AG04449 (cell line): ENCODE results near the gene HECTD4.

Experiments
- CTCF ChIA-PET: fragments of 350-600 bp; formaldehyde crosslinking; extraction: SDS; loops from one replicate; lab custom pipeline; 2021; ENCODE audit warnings: antibody characterized with exemption; lab: Yijun Ruan, JAX
- POLR2A ChIA-PET: fragments of 400-600, 350-600 bp; formaldehyde crosslinking; extraction: SDS; loops from one replicate; lab custom pipeline; 2020; ENCODE audit warnings: antibody characterized with exemption, inconsistent platforms; lab: Yijun Ruan, JAX
- DNase-seq: peaks from one replicate; pipeline ENCODE4 v3.0.0-alpha.2; 2010; ENCODE audit warnings: low read depth, low spot score
- H3K4me3 ChIP-seq: 2 replicates; pipeline ENCODE4 v1.5.1; 2011; ENCODE audit warnings: low read depth, mild to moderate bottlenecking, control low read depth, low read length
- TF ChIP-seq, protein P1 (sequence below): IDR thresholded peaks from one replicate; pipeline ENCODE4 v1.5.1; 2011; ENCODE audit warnings: mild to moderate bottlenecking, moderate library complexity, low read length, control low read depth, inconsistent platforms; ENCODE audit not compliant: insufficient read depth; ENCODE audit errors: missing control alignments

HECTD4 gene

DNA sequence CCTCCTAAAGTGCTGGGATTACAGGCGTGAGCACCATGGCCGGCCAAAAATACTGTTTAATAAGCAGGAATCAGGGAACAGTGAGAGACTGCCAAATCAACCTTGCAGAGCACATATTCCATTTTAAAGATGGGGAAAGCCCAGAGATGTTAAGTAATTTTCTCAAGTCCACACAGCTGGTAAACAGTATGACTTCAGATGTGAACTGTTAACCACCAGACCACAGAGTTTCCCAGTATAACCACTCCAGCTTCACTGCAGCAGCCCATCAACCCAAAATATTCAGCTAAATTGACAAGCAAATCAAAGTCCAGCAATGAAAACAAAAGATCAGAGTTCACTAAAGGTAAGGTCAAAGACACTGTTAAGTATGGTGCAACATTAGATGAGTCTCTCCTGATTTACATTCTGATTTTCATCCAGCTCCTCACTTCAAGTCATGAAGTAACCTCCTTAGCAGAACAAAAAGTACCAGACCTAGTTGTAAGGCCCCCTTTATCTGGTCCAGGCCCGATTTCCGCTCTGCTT, 174.8 kb downstream of the HECTD4 start:
- no peak for DNase-seq
- POLR2A ChIA-PET = no interaction called here
- no peak overlapping the region for H3K4me3 ChIP-seq
- TF ChIP-seq, protein P1, sequence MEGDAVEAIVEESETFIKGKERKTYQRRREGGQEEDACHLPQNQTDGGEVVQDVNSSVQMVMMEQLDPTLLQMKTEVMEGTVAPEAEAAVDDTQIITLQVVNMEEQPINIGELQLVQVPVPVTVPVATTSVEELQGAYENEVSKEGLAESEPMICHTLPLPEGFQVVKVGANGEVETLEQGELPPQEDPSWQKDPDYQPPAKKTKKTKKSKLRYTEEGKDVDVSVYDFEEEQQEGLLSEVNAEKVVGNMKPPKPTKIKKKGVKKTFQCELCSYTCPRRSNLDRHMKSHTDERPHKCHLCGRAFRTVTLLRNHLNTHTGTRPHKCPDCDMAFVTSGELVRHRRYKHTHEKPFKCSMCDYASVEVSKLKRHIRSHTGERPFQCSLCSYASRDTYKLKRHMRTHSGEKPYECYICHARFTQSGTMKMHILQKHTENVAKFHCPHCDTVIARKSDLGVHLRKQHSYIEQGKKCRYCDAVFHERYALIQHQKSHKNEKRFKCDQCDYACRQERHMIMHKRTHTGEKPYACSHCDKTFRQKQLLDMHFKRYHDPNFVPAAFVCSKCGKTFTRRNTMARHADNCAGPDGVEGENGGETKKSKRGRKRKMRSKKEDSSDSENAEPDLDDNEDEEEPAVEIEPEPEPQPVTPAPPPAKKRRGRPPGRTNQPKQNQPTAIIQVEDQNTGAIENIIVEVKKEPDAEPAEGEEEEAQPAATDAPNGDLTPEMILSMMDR = no peak
- CTCF ChIA-PET = interaction anchor here (1.0 to 3.0 kb wide), 2 partner anchors 9 to 179 kb away, joined by 5 to 22 read pairs; no protein-coding TSS in a partner anchor

DNA sequence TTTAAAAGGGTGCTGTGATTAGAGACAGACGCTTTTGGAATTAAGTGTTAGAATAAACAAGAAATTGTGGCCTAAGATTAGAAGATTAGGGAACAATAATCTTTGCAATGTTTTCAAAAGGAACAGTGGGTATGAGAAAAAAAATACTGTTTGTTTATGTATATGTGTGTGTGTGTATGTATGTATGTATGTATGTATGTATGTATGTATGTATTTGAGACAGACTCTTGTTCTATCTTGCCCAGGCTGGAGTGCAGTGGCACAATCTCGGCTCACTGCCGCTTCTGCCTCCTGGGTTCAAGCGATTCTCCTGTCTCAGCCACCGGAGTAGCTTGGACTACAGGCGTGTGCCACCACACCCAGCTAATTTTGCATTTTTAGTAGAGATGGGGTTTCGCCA, 175.3 kb downstream of the HECTD4 start:
- no peak overlapping the region for H3K4me3 ChIP-seq
- ChIA-PET CTCF (interaction anchor here (1.0 to 3.0 kb wide), 2 partner anchors 9 to 180 kb away, joined by 5 to 22 read pairs; no protein-coding TSS in a partner anchor), POLR2A (no interaction called here)
- no peak for DNase-seq
- TF ChIP-seq, protein P1 = no peak

DNA sequence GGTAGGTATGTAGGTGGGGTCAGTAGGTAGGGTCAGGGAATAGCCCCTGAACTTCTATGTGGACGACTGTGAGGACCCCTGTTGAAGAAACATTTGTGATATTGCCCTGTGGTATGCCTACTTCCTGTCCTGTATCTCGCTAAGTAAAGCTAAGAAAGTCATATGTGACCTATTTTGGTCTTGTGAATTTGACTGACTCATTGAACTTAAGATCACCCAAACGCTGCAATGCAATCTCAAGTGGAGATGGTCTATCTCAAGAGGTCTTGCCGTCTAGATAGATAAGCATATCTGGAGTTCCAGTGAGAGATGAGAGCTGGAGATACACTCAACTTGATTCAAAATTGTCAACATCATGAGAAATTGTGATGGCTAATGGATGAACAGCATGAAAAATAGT, 183.1 kb downstream of the HECTD4 start:
- no peak overlapping the region for H3K4me3 ChIP-seq
- ChIA-PET CTCF (interaction anchor here (0.6 to 8.8 kb wide), 21 partner anchors 9 to 213 kb away, joined by 3 to 207 read pairs (median 7); no protein-coding TSS in a partner anchor), POLR2A (no interaction called here)
- no peak for DNase-seq
- TF ChIP-seq, protein P1 = no peak

DNA sequence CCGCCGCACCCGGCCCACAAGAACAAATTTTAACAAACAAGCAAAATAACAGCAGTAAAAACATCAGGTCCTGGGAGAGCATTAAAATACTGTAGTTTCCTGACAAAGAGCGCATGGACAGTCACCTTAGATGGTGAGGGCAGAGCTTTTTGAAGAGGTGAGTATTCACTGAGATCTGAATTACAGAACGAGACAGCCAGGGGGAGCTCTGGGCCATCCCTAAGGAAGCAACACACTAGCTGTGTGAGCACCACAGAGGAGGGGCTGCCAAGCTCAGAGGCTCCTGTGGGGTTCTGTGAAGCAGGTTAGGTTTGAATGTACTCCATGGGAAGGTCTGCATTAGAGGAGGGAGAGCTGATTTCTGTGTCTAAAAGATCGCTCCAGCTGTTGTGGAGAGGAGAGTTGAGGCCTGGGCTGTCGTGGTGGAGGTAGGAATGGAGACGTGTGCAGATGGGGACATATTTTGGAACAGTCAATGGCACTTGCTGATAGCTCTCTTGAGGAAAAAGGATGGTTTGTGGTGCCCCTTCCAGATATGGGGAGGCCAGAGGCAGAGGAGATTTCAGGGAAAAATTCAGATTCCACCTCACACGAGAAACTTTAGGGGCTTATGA, 184.0 kb downstream of the HECTD4 start:
- TF ChIP-seq, protein P1 = peak; percentile 74
- ChIA-PET CTCF (interaction anchor here (0.6 to 8.8 kb wide), 44 partner anchors 9 to 255 kb away, joined by 3 to 207 read pairs (median 4); no protein-coding TSS in a partner anchor), POLR2A (interaction anchor here (0.6 to 1.1 kb wide), 2 partner anchors 89 to 189 kb away, joined by 4 to 6 read pairs; no protein-coding TSS in a partner anchor)
- no peak for DNase-seq
- no peak overlapping the region for H3K4me3 ChIP-seq

DNA sequence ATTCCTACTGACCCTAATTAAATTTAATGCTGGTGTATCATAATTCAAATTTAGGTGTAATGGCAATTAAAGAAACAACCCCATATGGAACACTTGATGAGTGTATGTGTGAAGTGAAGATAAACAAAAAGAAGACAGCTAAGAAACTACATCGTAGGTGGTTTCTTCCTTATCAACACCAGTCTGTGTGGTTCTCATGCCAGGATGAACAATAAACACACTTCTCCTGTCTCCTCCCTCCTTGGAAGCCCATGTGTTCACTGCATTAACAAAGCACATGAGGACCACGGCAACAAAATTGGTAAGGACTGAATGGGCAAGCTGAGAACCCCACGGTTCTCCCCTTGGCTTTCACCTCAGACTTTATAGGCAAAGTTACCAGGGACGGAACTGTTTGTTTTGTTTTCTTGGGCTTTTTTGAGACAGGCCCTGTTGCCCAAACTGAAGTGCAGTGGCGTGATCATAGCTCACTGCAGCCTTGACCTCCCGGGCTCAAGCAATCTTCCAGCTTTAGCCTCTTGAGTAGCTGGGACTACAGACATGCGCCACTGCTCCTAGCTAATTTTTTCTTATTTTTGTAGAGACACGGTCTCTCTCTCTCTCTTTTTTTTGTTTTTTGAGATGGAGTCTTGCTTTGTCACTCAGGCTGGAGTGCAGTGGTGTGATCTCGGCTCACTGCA, 185.9 kb downstream of the HECTD4 start:
- ChIA-PET CTCF (interaction anchor here (1.0 to 8.8 kb wide), 6 partner anchors 7 to 216 kb away, joined by 3 to 207 read pairs (median 38); no protein-coding TSS in a partner anchor), POLR2A (no interaction called here)
- TF ChIP-seq, protein P1 = no peak
- no peak for DNase-seq
- H3K4me3 ChIP-seq = no peak overlapping the region
